HG03066 (cell line): ENCODE data around the gene B3GNT5.

Experiments
- ATAC-seq: cut with Tn5 transposase; IDR thresholded peaks from one replicate; pipeline ENCODE4 v1.9.1; 2021; ENCODE audit warnings: low read depth; ENCODE audit not compliant: unreplicated experiment

B3GNT5 gene

DNA sequence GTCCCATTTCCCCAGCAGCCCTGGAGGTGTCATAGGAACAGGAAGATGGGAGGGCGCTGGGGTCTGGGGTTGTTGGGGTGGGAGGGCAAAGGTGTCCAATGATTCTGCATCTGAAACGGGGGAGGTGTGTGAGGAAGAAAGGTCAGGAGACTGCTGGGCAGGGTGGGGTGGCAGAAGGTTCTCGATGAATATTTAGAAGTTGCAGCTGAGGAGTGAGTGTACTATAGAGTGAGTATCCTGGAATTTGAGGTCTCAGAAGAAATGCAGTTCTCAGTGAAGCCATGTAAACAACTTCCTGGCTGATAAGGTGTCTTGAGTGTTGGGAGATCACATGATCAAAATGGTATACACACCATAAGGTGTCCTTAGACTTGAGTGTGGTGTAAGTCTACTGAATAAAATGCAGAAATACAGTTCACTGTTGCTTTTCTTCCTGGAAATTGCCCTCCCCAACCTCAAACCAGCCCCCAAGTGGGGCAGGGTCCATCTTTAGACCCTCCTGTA is 9.9 kb downstream of the B3GNT5 start:
- ATAC-seq = no peak

DNA sequence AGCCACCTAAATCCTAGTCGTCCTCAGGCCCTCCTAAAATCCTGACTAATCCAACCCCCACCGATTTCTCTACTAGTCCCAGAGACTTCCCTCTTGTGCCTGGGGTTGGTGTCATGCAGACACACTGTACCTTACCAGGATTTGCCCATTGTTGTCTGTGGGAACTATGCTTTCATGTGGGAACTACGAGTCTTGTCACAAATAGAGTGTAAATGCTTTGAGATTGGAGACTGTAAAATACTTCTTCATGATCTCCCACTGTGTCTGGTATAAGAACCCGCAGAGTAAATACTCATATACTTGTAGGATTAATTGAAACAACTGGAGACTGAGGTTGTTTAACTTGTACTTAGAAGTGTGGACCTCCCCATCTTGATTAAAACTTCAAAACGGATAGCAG is 11.2 kb downstream of the B3GNT5 start:
- no peak for ATAC-seq

DNA sequence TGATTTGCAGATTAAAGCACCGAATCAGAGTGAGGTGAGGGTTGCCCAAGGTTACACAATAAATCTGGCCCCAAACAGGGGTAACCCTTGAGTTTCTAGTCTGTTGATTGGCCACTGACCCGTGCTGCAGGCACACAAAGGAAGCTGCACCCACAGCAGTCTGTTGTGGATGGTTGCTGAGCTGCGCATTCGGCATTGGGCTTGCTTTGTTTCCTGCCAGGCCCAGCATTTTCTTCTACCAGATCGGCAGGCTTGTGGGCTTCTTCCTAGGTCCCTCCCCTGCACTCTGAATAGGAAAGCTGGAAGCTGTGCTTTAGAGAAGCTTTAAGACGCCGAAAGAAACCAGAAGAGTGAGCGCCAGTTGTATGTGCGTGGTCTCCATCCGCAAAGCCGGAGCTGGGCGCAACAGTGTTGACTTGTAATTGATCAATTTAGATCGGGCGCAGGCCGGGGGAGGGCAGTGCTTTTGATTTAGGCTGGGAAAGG is 12.1 kb downstream of the B3GNT5 start:
- no peak for ATAC-seq

DNA sequence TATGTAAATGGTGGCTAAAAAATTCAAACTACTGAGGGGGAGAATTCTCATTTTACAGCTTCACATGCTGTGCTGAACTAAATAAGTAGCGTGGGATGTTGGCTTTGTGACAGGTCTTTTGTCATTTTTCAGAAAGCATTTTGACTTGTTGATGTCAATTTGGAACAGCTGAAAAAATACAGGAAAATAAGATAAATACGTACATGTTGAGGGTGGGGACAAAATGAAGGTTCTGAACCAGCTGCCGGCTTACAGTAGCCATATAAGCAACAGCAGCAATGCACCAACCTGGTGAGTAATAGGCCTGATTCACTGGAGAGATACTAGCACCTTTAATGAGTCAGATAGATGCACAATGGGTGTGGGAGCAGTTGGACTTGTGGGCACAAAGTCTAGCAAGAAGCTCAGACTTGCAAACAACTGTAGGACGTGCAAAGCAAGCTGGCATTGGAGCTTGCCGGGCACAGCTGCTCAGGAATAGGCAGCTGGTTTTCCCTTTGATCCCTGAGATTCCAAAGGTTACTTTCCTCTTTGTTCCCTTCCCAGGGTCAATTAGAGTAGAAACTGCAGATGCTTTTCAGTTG is 12.9 kb downstream of the B3GNT5 start:
- ATAC-seq = no peak

DNA sequence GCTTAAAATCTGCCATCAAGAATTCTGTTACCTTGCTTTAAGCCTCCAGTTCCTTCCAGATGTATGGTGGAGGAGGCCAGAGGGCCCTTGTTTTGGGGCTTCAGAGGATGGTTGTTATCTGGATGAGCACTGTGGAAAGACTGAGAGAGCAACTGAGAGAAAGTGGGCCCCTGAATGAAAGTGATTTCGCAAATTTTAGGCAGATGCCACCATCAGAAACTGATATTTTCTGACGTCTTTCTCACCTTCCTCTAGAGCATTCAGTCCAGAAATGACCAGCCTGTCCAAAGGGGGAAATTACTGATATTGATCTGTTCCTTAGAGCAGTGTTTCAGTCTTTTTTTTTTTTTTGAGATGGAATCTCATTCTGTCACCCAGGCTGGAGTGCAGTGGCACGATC is 13.4 kb downstream of the B3GNT5 start:
- no peak for ATAC-seq

DNA sequence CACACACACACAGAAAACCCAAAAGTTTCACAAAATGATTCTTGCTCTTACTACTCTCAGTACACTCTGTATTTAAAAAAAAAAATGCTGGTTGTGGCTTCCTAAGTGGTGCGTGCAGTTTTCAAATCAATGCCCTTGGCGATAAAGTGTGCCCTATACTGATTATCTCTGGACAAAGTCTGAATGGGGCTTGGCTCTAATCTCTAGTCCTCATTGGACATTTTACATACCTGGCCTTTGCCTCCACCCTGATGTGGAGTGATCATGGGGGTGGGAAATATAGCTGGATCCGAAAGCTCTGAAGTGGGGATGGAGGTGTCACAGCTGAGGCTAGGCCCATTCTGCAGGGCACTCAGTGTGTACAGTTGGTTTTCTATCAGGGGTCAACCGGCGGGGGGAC is 14.1 kb downstream of the B3GNT5 start:
- no peak for ATAC-seq

DNA sequence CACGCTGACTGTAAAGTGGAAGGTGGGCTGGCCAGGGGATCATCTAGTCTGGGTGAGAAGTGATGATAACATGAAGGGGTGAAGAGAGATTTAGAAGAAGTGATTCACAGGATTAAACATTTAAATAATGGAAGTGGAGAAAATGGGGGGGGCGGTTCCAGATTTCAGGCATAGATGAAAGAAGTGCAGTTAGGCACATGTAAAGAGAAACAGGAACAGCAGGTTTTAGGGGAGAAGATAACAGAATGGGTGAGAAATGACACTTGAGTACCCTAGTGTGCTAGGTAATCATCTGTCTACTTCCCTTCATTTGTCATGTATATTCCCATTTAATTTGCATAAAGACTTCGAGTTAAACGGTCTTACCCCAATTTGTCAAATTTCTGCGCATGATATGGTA is 15.3 kb downstream of the B3GNT5 start:
- ATAC-seq = no peak

DNA sequence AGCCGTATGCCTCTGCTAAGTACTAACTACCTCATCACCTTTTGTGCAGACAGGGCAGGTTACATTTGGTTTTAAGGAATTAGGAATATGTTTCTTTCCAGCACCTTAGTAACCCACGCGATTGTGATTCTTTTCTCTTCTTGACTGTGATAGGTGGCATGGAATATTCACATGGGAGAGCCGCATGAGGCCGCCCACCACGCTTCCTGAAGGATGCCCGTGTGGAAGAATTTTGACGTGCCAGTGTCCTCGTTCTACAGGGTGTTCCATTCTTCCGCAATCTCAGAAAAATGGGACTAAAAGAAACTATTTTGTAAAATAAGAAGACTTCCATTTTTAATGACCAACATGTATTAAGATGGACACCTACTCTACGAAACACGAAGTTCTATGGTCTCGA is 16.3 kb downstream of the B3GNT5 start:
- ATAC-seq = no peak

DNA sequence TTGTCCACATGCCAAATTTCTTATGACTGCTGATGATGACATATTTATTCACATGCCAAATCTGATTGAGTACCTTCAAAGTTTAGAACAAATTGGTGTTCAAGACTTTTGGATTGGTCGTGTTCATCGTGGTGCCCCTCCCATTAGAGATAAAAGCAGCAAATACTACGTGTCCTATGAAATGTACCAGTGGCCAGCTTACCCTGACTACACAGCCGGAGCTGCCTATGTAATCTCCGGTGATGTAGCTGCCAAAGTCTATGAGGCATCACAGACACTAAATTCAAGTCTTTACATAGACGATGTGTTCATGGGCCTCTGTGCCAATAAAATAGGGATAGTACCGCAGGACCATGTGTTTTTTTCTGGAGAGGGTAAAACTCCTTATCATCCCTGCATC is 17.3 kb downstream of the B3GNT5 start:
- no peak for ATAC-seq

DNA sequence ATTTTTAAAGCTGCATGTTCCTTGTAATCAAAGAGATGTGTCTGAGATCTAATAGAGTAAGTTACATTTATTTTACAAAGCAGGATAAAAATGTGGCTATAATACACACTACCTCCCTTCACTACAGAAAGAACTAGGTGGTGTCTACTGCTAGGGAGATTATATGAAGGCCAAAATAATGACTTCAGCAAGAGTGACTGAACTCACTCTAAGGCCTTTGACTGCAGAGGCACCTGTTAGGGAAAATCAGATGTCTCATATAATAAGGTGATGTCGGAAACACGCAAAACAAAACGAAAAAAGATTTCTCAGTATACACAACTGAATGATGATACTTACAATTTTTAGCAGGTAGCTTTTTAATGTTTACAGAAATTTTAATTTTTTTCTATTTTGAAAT is 19.1 kb downstream of the B3GNT5 start:
- no peak for ATAC-seq

DNA sequence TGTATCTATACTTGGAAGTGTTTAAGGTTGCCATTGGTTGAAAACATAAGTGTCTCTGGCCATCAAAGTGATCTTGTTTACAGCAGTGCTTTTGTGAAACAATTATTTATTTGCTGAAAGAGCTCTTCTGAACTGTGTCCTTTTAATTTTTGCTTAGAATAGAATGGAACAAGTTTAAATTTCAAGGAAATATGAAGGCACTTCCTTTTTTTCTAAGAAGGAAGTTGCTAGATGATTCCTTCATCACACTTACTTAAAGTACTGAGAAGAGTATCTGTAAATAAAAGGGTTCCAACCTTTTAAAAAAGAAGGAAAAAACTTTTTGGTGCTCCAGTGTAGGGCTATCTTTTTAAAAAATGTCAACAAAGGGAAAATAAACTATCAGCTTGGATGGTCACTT is 19.7 kb downstream of the B3GNT5 start:
- ATAC-seq = no peak

DNA sequence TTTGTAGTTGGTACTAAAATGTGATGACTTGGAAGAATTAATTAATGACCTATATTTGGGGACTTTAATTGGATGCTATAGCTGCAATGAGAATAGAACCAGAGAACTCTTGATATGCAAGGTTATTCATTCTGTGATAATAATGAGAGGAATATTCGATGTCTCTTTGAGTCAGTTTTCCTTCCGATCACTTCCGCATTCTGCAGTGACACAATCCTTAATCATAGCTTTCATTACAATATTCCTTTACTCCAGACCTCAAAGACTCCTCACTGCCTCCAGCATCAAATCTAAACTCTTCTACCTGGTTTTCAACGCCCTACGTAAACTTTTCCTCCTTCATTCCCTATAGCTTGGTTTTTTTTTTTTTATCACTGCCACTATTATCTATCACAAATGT is 21.6 kb downstream of the B3GNT5 start:
- ATAC-seq = no peak

DNA sequence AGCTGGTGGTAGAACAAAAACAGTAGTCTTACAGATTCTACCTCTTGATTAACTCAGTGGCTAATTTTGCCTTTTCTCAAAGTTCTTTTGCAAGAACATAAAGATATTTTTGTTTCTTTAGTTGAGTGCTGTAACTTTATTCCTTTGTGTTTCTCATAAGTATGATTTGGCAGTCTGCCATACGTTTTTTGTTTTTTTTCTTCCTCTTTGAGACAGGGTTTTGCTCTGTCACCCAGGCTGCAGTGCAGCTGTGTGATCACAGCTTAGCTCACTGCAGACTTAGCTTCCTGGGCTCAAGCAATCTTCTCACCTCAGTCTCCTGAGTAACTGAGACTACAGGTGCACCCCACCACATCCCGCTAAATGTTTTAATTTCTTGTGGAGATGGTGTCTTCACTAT is 22.4 kb downstream of the B3GNT5 start:
- ATAC-seq = no peak

DNA sequence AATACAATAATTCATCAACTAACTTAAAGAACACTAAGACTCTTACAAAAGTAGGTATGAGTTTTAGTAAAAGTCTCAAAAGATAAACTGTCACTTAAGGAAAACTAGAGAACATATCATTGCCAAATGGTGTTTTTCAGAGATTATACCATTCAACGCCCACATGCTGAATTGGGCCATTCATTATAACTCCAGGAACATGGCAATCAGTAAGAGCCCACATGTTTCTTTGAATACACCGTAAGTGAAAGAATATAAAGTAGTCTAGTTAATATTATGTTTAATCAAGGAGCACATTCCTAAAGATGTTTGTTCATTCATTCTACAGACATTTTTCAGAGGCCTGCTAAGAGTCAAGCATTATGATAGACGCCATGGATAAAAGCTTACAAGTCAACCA is 22.9 kb downstream of the B3GNT5 start:
- ATAC-seq = no peak

DNA sequence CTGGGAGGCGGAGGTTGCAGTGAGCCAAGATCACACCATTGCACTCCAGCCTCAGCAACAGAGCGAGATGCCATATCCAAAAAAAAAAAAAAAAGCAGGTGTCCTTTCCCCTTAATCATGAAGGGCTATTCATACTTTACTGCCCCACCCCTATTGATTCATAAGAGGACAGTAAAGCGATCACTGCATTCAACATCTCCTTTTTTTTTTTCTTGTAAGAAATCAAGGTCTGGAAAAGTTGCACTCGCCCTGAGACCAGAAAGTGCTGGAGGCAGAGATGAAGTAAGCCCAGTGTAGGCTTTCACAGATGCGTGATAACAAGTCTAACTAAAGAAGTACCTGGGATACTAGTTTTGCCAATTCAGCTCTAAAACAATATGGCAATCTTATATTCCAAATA is 24.2 kb downstream of the B3GNT5 start:
- ATAC-seq = no peak

DNA sequence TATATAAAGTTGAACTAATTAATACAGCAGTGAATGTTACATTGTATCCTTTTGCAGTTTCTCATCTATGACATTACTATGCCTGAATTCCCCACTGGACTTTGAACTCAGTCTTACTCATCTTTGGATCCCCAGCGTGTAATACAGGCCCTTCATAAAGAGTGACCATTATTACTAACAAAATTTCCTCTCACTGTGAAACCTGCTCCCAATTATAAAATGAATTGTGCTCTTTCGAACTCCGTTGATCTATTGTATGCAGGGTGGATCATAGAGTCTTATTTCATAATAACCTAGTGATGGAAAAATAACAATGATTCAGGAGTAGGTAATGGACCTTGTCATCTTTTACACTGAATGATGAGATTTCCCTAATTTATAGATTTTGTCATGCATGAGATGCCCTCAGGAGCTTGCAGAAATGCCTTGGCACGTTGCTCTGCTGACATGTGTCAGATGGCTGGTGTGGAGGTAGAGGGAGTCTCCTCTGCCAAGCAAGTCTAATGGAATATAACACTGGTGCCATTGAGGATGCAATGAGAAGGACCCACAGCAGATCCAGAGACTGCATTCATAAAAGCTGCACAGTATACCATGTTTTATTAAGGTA is 25.5 kb downstream of the B3GNT5 start:
- no peak for ATAC-seq

DNA sequence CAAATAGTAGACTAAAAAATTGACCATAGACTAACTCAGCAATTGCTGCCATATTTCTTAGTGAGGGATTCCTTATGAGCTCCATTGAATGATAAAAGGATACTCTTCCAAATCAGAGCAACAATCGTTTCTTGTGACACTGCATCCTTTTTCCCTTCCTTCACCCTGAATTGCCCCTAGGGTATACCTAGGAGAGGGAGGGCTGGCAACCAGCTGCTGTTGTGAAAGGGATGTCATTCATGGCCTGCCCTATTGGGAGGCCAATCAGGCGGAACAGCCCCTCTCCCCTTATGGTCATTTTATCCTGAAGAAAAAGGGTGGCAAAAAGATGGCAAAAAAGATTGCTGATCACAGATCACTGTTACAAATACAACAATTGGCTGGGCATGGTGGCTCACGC is 26.3 kb downstream of the B3GNT5 start:
- ATAC-seq = no peak

DNA sequence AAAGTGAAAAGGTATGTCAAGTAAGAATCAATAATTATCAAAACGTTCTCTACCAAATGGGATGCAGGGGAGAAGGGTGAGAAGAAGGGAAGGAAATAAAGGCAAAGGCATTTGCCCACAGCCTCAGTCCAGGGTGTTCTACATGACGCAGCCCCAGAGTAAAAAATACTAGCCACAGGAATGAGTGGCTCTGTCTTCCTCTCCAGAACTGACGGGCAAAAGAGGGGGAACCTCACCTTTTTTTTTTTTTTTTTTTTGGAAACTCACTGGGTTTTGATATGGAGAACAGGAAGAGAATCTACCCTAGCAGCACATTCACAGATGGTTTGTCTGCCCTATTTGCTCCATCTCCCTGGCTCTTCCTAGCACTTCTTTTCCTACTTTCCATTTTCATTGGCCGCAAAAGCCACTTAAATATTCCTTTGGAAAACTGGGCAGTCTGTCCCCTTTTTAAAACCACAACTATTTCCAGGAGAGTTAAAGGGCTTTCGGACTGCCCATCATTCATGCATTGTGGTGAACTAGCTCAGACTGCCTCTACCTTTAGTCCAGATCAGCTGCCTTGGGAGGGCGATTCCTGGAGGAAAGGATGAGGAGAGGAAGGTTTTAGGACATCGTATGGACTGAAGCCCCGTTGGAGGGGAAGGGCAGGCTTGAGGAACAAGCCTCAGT is 28.2 kb downstream of the B3GNT5 start:
- no peak for ATAC-seq

DNA sequence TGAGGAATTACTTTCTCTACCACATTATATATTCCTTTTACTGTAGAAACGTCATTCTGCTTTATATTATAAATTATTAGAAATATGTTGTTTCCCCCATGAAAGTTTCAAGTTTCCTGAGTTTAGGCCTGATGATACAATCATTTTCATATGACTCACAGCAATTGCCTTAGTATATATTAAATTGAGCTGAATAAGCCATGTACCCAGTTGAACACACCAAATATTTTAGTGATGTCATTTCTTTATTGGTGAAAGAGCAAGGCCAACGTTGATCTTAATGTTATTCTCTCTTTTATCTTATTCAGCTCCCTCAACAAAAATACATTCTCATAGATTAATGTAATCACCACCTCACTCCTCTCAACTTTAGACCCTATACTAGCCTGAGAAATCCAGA is 30.8 kb downstream of the B3GNT5 start:
- ATAC-seq = no peak

DNA sequence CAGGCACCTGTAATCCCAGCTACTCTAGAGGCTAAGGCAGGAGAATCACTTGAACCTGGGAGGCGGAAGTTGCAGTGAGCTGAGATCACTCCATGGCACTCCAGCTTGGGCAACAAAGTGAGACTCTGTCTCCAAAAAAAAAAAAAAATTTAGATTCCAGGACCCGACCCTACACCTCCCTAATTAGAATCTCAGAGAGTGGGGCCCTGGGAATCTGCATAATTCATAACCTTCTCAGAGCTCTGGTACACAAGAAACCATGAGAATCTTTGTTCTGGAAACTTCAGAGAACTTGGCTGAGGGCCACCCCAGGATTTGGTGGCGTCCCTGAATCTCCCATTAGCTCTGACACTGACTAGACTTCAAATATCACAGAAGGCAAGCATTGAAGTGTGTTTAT is 31.5 kb downstream of the B3GNT5 start:
- ATAC-seq = no peak

DNA sequence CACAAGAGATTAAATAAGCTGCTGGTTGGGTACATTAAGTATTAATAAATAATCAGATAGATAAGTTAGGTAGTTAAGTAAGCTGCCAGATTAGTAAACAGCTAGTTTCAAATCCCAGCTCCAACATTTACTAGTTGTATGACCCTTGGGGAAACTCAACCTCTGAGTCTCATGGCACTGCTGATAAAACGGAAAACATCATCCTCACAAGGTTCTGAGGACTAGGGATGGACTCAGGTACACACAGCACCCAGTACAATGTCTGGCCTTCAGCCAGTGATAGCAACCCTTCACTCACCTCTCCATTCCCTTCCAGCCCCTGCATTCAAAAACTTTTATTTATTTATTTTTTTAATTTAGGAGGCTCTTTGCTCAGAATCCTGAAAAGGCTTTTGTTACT is 32.3 kb downstream of the B3GNT5 start:
- ATAC-seq = no peak

DNA sequence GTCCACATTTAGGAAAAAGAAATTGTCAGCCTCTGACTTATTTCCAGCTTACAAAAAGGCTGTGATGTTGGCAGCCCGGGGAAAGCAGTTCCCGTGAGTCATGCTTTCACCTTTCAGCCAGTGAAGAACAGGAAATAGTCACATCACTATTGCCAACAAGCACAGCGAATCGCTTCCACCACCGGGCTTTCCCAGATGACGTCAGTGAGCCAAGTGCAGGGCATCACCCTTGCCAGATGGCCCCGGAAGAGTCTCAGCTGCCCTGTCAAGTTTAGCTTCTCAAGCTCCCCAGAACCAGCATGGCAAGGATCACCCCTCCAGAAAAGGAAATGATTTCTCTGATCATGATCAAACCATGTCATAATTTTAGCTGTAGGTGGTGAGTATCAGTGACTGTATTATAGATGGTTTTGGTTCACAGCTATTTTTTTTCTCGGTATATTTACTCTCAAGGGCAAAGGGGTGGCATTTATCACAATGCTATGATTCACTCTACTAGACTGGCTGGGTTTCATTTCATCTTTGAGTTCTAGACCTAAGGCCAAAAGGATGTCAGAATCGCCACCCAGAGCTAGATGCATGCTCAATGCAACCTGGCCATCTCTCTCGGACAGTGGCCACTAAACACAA is 32.9 kb downstream of the B3GNT5 start:
- peak; percentile 98 for ATAC-seq
